NOMO-1 (cell line): ENCODE results near the gene TXNIP.
"Not testable (repeated sequence)": the region's sequence is repeated elsewhere in the genome, so short reads cannot be mapped to it uniquely, and the experiment has no call there.

Experiments used
- DNase-seq, 2 experiments: peaks; one replicate each; lab custom pipeline; 2025; ENCODE audit not compliant: unreplicated experiment in 2 of 2; lab: John Stamatoyannopoulos, UW

TXNIP gene, protein sequence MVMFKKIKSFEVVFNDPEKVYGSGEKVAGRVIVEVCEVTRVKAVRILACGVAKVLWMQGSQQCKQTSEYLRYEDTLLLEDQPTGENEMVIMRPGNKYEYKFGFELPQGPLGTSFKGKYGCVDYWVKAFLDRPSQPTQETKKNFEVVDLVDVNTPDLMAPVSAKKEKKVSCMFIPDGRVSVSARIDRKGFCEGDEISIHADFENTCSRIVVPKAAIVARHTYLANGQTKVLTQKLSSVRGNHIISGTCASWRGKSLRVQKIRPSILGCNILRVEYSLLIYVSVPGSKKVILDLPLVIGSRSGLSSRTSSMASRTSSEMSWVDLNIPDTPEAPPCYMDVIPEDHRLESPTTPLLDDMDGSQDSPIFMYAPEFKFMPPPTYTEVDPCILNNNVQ

DNA sequence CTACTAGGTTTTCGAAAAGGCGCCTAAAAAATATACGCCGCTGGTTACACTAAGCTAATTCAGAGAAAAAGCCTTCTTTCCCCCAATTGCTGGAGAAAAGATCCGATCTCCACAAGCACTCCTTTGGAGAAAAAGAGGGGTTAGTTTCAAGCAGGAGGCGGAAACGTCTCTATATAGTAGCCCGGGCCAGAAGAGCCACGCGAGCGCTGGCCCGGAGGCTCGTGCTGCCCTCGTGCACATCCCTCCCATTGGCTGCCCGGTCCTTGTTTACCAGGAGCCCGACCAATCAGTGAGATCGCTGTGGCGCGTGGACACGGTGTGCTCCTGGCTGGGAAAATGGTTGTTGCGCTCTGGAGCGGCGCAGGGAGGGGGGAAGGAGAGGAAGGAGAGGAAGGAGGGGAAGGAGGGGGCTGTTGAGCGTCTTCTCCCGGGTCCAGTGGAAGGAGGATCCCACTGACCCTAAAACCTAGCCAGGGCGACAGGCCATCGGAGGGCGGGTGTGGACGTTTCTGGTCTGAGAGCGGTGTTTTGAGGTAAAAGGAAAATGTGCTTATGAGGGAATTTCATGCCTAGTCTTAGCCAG lies at the start of gene TXNIP:
Gene TXNIP (minus strand): TSS at position 147 of the 583 bp plus-strand sequence. CDS start 313 bp downstream, outside the sequence.
- DNase-seq: peak; percentile 94 to 95

DNA sequence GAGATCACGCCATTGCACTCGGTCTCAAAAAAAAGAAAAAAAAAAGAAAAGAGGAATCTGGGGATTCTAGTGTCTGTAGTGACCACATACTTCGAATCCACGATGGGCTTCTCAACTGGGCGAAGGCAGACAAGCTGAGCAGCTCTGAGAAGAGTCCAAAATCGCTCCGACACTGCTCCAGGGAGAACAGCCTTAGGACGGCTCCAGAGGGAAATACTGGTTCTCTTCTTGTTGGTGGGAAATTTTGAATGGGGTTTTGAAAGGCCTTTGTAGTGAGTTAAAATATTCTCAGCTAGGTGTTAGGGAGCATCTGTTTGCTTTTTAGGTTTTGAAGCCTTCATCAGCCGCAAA lies 43.4 kb upstream of the TXNIP start:
- DNase-seq: no peak

DNA sequence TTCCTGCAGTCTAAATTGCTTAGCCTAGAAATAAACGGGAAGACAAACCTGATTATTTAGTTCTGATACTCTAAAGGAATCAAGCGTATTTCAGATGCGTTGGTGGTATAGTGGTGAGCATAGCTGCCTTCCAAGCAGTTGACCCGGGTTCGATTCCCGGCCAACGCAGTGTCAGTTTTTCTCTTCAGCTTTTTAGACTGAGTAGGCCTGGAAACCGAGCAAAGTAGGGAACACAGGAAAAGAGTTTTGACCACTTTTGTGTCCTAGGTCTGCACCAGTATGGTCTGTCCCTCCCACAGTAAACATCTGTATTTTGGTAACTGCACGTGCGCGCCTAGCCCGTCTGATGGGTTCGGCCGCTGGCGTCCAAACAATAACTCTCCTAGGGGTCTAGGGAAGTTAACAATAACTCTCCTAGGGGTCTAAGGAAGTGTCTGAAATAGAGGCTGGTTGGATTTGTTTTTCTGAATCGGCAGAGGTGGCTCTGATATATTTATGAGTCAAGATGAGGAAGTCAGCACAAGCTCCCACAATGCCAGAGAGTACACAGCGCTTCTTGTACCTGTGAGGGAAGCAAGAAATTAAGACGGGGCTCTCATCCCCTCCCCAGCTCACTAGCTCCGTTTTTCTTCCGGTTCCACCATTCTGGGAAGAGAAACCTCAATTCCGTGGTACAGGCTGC lies 40.7 kb upstream of the TXNIP start:
- DNase-seq: peak; percentile 67 to 80

DNA sequence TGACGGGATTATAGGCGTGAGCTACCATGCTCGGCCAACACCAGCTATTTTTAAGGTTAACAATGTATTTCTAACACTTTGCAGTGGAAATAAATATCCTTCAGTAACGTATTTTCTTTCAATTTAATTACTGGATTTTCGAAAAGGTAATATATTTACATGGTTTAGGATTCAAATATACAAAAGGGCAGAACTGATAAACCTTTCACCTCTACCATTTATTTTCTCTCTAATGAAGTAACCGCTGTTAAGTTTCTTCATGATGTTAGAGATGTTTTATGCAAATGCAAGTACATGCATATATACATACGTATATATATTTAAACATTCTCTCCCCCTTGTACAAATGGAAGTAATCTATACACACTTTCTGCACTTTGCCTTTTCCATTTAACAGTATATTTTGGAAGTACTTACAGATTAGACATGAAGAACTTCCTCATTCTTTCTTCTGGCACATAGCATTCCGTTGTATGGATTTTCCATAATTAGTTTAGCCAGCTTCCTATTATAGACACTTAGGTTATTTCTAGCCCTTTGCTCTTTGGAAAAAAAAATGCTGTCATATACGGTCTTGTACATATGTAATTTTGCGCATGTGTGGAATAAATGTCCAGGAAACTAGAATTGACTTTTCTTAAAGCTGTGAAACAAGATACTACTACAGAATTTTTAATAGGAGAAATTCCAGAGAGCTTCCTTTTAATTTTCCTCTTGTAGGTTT lies 40.0 kb upstream of the TXNIP start:
- peak in 1 of 2 experiments; percentile 80 for DNase-seq

DNA sequence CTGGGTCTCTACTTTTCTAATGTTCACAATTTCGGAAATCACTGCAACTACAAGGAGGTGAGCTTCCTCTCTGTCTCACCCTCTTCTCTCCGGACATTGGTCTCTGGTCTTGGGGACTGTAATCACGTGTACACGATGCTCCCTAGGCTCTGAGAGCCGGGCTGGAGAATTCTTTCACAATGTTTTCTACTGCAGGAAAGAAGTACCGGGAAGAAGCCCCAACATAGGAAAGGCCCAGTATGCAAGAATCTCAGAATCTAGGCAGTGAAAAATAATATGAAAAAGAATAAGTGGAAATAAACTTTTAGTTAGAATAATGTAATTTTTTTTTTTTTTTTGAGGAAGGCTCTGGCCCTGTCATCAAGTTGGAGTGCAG lies 38.7 kb upstream of the TXNIP start:
- peak; percentile 29 to 54 for DNase-seq

DNA sequence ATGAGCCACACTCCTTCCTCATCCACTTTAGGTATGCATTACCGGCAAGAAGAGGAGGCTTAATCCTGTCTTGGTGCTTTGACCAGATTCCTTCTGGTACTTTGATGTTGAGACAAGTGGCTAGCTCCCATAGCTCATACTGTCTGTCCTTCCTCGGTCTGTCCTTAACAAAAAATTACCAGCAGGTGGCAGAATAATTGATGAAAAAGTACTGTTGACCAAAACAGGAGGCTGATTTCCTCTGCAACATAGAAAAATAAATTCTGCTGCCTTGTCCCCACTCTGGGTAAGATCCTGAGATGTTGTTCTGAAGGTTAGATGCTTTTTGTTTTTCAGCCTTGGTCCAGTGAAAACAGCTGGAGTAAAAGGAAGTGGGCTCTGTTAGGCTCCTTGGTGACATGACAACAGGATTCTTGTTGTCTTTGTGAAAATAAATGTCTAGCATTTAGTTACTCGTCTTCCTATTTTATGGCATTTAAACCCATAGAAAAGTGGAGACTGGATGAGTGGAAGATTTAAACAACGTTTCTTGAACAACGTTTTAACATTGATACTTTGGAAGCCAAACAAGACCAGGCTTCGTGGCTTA lies 36.3 kb upstream of the TXNIP start:
- DNase-seq: peak in 1 of 2 experiments; percentile 54

DNA sequence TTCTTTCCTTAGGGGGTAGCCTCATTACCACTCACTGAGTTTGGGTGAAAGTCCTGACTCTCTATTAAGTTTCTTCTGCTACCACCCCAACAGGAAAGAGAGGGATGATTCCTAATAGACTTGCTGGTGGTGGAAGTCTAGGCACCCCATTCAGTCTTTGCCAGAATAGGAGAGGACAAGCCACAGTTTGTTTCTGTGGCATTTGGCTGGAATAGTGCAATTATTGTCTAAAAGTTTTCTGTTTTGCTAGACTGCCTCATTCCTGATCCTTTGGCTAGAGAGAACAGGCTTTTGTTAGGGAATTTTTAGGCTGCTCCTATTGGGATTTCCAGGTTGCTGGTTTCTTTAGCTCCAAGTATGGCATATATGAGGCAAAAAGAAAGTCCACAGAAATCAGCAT lies 35.1 kb upstream of the TXNIP start:
- DNase-seq: no peak

DNA sequence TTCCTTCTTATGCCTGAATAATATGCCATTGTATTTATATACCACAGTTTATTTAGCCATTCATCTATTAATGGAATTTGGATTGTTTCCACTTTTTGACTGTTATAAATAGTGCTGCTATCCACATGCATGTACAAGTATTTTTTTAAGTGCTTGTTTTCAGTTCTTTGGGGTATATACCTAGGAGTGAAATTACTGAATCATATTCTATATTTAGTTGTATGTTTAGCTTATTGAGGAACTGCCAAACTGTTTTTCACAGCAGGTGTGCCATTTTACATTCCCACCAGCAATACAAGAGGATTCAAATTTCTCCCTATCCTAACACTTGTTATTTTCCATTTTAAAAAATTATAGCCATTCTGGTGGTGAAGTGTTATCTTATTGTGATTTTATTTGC lies 32.7 kb upstream of the TXNIP start:
- DNase-seq: no peak

DNA sequence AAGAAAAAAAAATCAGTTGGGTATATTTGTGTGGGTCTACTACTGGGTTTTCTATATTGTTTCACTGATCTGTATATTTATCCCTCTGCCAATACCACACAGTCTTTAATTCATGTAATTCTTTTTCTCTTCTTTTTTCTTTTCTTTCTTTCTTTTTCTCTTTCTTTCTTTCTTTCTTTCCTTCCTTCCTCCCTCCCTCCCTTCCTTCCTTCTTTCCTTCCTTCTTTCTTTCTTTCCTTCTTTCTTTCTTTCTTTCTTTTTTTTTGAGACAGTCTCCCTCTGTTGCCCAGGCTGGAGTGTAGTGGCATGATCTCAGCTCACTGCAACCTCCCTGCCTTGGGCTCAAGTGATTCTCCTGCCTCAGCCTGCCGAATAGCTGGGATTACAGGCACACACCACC lies 30.3 kb upstream of the TXNIP start:
- DNase-seq: not testable (repeated sequence)

DNA sequence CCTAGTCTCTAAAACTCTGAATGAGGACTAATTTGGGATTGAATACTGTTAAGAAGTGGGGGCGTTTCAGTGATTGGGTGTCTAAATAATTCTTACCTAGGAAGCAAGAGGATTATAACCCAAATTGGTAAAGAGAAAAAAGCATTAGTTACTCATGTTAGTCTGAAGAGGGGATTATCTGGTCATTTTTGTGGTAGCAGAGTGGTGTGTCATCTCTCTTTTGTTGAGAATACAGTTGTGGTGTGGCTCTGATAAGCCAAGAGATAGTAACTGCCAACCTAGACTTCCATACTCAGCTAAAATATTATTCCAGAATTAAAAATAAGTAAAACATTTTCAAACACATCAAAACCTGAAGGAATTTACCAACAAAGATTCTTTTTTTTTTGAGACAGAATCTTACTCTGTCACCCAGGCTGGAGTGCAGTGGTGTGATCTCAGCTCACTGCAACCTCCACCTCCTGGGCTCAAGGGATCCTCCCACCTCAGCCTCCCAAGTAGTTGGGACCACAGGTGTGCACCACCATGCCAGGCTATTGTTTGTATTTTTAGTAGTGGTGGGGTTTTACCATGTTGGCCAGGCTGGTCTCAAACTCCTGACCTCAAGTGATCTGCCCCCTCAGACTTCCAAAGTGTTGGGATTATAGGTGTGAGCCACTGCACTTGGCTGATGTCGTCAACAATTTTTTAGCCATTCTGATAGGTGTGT lies 29.6 kb upstream of the TXNIP start:
- DNase-seq: not testable (repeated sequence)

DNA sequence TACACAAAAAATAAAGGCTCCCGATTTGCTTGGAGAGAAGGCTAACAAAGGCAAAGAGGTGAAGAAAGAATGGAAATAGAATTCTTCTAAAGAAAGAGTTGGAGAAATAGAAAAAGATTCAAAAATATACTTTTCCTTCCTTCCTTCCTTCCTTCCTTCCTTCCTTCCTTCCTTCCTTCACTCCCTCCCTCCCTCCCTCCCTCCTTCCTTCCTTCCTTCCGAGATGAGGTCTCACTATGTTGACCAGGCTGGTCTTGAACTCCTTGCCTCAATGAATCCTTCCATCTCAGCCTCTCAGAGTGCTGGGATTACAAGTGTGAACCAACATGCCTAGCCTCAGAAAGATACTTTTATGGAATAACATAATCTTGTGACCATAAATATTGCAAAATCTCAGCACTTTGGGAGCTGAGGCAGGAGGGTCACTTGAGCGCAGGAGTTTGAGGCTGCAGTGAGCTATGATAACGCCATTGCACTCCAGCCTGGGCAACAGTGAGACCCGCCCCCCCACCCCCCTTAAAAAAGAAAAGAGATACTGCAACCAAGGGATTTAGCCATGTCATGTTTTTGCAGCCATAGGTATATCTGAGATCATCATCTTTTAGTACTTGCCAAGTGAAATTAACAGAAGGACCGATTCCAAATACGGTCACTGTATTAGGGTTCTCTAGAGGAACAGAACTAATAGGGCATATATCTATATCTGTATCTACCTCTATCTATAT lies 26.2 kb upstream of the TXNIP start:
- no peak for DNase-seq

DNA sequence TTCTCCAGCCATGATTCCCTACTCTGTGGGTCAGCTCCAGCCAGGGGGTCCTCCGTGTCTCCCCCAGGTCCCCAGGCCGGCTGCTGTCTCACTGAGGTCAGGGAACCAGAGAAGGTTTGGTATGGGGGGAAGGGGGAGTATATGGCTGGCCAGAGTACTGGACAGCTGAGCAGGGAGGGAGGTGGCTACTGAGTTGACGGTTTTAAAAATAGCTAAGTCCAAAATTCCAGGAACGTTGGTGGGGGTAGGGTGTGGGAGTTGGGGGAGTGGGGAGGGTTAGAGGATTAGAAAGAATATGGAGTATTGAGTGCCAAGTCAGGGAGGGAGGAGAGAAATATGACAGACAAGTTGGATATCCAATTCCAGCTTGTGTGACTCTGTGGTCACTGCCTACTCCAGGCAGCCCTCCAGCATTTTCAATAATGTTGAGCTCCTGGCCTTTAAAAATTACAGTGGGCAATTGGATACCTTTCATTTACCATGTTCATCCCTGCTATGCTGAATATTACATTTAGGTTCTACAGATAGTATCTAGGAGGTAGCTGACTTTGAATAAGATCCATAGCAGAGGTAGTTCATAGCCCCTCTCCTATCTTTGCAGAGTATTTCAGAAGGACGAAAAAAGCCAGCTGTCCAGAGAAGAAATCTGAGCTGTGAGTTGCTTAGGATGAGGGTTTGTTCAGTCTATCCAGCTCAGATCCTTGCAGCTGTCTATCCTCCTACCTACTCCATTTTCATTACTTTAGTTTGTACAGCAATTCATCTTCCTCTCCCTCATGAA lies 25.4 kb upstream of the TXNIP start, which contains the start of gene HJV:
Gene HJV (minus strand): TSS at position 114 of the 781 bp plus-strand sequence. CDS start 1,504 bp downstream, outside the sequence.
- no peak for DNase-seq

DNA sequence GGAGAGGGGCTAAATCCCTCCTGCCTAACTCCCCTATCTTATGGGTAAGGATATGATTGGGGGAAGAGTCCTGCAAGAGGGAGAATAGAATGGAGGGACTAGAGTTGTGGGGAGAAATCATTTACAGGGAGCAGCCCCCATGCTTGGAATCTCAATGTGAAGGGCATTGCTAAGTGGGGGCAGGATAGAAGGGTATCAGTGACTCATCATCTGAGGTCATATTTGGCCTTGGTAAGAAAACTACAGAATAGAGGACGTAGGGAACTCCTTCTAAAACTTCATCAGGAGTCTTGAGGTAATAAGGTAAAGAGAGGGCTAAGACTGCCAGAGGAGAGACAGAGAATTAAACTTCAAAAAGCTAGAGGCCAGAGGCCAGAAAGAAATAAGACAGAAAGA lies 24.7 kb upstream of the TXNIP start:
- no peak for DNase-seq

DNA sequence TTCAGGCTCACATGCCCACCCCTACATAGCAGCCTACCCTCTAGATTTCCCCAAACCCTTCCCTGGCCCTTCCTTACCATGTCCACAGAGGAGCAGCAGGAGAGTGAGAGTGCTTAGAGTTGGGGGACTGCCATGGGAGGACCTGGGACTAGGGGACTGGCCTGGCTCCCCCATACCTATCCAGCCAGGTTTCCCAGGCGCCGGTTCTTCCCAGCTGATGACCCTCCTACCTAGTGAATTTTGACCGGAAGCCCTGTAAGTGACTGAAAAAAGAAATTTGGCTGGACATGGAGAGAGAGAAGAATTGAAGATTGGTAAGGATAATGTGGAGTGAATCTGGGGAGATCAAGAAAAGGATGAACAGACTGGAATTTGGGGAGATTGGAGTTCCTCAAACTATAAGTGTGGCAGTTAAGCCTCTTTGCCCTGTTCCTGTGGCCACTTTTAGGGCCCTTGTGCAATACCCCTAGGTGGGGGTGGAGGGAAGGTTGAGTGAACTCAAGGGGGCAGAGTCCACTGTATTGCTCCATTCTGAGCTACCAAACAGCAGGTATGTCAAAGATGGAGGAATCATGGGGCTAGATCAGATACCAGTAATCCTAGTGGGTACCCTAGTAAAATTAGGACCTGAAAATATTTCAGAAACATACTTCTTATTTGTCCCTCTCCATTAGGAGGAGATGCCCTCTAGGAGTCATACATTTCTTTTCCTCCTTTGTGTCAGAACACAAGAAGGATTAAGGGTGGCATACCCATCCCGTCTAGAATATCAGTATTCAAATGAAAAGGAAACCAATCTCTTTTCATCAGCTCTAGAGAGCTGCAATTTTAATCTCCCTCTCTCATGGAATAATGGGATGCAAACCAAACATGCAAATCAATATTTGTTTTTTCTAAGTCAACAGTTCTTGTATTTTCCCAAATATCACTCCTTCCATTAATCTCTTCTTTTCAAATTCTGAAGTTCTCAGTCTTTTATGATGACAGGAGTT lies 24.0 kb upstream of the TXNIP start:
- peak; percentile 71 to 77 for DNase-seq

DNA sequence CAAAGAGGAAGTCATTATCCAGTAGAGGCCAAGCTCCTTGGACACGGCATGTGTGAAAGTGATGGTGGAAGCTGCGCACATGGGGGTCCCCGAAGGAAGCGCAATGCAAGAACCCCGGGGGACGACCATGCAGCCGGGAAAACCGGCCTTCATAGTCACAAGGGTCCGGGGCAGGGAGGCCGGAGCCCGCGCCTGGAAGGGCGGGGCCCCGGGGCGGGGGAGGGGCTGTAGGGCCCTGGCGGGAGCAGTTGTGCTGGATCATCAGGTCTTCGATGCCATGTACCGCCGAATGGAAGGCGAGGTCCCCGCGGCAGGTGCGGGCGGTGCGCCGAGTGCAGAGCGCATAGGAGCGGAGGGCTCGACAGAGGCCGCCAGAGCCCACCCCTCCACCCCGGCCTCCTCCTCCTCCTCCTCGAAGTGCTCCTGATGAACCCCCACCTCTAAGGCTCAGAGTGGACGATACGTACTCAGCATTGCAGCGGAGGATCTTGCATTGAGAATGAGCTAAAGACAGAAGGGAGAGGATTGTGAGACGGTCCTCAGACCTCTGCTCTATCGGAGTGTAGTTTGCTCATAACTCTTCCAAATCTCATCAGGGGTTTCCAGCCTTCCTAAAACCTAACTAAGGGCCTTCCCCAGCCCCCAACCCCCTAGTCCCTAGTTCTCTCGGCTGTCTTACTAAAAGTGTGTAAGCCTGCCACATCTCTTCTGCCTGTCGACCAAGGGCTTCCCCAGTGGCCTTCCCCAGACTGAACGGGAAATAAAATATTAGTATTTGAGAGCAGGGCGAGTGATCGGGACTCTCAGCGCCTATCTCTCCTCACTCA lies 23.1 kb upstream of the TXNIP start:
- DNase-seq: no peak

DNA sequence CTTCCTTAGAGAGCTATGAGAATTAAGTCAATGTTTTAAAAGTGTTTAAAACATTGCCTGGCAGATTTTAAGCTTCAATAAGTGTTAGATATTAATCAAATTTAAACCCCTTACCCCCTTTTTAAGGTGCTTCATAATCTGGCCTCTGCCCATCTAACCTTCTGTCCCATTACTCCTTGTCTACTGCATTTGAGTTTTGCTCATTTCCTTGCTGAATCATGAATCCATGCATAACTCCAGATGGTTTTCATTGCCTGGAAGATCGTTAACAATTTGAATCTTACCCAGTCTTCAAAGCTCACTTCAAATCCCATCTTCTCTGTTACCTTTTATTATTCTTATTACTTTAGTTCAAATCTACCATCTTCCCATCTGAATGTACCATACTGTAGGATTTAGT lies 20.5 kb upstream of the TXNIP start:
- DNase-seq: no peak

DNA sequence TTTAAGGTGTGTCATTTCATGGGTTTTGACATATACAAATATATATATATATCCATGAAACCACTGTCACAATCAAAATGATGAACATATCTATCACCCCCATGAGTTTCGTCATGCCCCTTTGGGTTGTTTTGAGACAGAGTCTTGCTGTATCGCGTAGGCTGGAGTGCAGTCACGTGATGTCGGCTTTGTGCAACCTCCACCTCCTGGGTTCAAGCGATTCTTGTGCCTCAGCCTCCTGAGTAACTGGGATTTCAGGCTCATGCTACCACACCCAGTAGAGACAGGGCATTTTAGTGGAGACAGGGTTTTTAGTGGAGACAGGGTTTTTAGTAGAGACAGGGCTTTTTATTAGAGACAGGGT lies 17.2 kb upstream of the TXNIP start:
- DNase-seq: no peak
